ENCODE results near the gene NIN.

The NIN gene

GRCh38 chr14:50739186-50739585 lies 91.8 kb downstream of the NIN start:
- no peak for ATAC-seq
- TF ChIP-seq GLIS3 (CRISPR knock-in tag; IDR thresholded peaks at IDR 0.05) = no peak
- no peak for TF ChIP-seq ZFP3 (CRISPR knock-in tag; IDR thresholded peaks at IDR 0.05)
- no peak for TF ChIP-seq ZNF70 (CRISPR knock-in tag; IDR thresholded peaks at IDR 0.05)
- TF ChIP-seq ZNF565 (CRISPR knock-in tag; conservative IDR thresholded peaks at IDR 0.05; ENCODE audit: low read depth) = no peak
- TF ChIP-seq OSR1 (CRISPR knock-in tag; IDR thresholded peaks at IDR 0.05) = no peak
- TF ChIP-seq BACH2 (CRISPR knock-in tag; IDR thresholded peaks at IDR 0.05; ENCODE audit: borderline replicate concordance) = no peak
- no peak for TF ChIP-seq ARNTL (CRISPR knock-in tag; IDR thresholded peaks at IDR 0.05; ENCODE audit: borderline replicate concordance, low read depth)
- TF ChIP-seq ZFP30 (CRISPR knock-in tag; IDR thresholded peaks at IDR 0.05) = no peak
- no peak for TF ChIP-seq ESRRG (CRISPR knock-in tag; IDR thresholded peaks at IDR 0.05)
- TF ChIP-seq TOX (CRISPR knock-in tag; IDR thresholded peaks at IDR 0.05; ENCODE audit: borderline replicate concordance) = no peak
- TF ChIP-seq RARB (CRISPR knock-in tag; IDR thresholded peaks at IDR 0.05) = no peak
- no peak for TF ChIP-seq SNAI2 (CRISPR knock-in tag; IDR thresholded peaks at IDR 0.05)
- TF ChIP-seq PATZ1 (CRISPR knock-in tag; IDR thresholded peaks at IDR 0.05; ENCODE audit: borderline replicate concordance) = no peak
- no peak for TF ChIP-seq TCF4 (CRISPR knock-in tag; IDR thresholded peaks at IDR 0.05; ENCODE audit: borderline replicate concordance)
- TF ChIP-seq ZNF8 (CRISPR knock-in tag; IDR thresholded peaks at IDR 0.05) = no peak
- TF ChIP-seq PPARA (CRISPR knock-in tag; IDR thresholded peaks at IDR 0.05; ENCODE audit: borderline replicate concordance) = no peak
- no peak for TF ChIP-seq ISL1 (CRISPR knock-in tag; IDR thresholded peaks at IDR 0.05)
- TF ChIP-seq CSDC2 (CRISPR knock-in tag; IDR thresholded peaks at IDR 0.05) = no peak

GRCh38 chr14:50736932-50737419 lies 94.0 kb downstream of the NIN start:
- ATAC-seq = no peak
- TF ChIP-seq PATZ1 (CRISPR knock-in tag; IDR thresholded peaks at IDR 0.05; ENCODE audit: borderline replicate concordance) (no peak), ZNF8 (CRISPR knock-in tag; IDR thresholded peaks at IDR 0.05) (no peak), ISL1 (CRISPR knock-in tag; IDR thresholded peaks at IDR 0.05) (no peak), PPARA (CRISPR knock-in tag; IDR thresholded peaks at IDR 0.05; ENCODE audit: borderline replicate concordance) (no peak)

- ATAC-seq = no peak
- TF ChIP-seq TCF4 (CRISPR knock-in tag; IDR thresholded peaks at IDR 0.05; ENCODE audit: borderline replicate concordance) (no peak), ZC3H10 (CRISPR knock-in tag; IDR thresholded peaks at IDR 0.05) (no peak), ZFP3 (CRISPR knock-in tag; IDR thresholded peaks at IDR 0.05) (no peak), RARB (CRISPR knock-in tag; IDR thresholded peaks at IDR 0.05) (no peak), GLIS3 (CRISPR knock-in tag; IDR thresholded peaks at IDR 0.05) (no peak), SNAI2 (CRISPR knock-in tag; IDR thresholded peaks at IDR 0.05) (no peak)
These were observed 95.8 kb downstream of the NIN start for GRCh38 chr14:50734950-50735695.

GRCh38 chr14:50733494-50733893 lies 97.5 kb downstream of the NIN start:
- ATAC-seq = peak; percentile 63; the same call in 2 of the 3 replicates
- TF ChIP-seq ZNF565 (CRISPR knock-in tag; conservative IDR thresholded peaks at IDR 0.05; ENCODE audit: low read depth) (no peak), PATZ1 (CRISPR knock-in tag; IDR thresholded peaks at IDR 0.05; ENCODE audit: borderline replicate concordance) (no peak), BACH2 (CRISPR knock-in tag; IDR thresholded peaks at IDR 0.05; ENCODE audit: borderline replicate concordance) (no peak)

- no peak for ATAC-seq
- no peak for TF ChIP-seq RARB (CRISPR knock-in tag; IDR thresholded peaks at IDR 0.05)
- no peak for TF ChIP-seq ESRRG (CRISPR knock-in tag; IDR thresholded peaks at IDR 0.05)
- no peak for TF ChIP-seq SNAI2 (CRISPR knock-in tag; IDR thresholded peaks at IDR 0.05)
- TF ChIP-seq ARNTL (CRISPR knock-in tag; IDR thresholded peaks at IDR 0.05; ENCODE audit: borderline replicate concordance, low read depth) = no peak
- TF ChIP-seq BACH2 (CRISPR knock-in tag; IDR thresholded peaks at IDR 0.05; ENCODE audit: borderline replicate concordance) = no peak
- no peak for TF ChIP-seq POU6F1 (CRISPR knock-in tag; IDR thresholded peaks at IDR 0.05; ENCODE audit: borderline replicate concordance, low read depth)
- no peak for TF ChIP-seq TOX (CRISPR knock-in tag; IDR thresholded peaks at IDR 0.05; ENCODE audit: borderline replicate concordance)
- TF ChIP-seq ISL1 (CRISPR knock-in tag; IDR thresholded peaks at IDR 0.05) = no peak
- no peak for TF ChIP-seq TCF4 (CRISPR knock-in tag; IDR thresholded peaks at IDR 0.05; ENCODE audit: borderline replicate concordance)
- TF ChIP-seq ZC3H10 (CRISPR knock-in tag; IDR thresholded peaks at IDR 0.05) = no peak
- TF ChIP-seq CSRNP3 (CRISPR knock-in tag; IDR thresholded peaks at IDR 0.05) = no peak
- no peak for TF ChIP-seq ZFP3 (CRISPR knock-in tag; IDR thresholded peaks at IDR 0.05)
- TF ChIP-seq ZFP30 (CRISPR knock-in tag; IDR thresholded peaks at IDR 0.05) = no peak
- TF ChIP-seq ZNF70 (CRISPR knock-in tag; IDR thresholded peaks at IDR 0.05) = no peak
- no peak for TF ChIP-seq CSDC2 (CRISPR knock-in tag; IDR thresholded peaks at IDR 0.05)
- no peak for TF ChIP-seq GLIS3 (CRISPR knock-in tag; IDR thresholded peaks at IDR 0.05)
- no peak for TF ChIP-seq OSR1 (CRISPR knock-in tag; IDR thresholded peaks at IDR 0.05)
- TF ChIP-seq ZNF565 (CRISPR knock-in tag; conservative IDR thresholded peaks at IDR 0.05; ENCODE audit: low read depth) = no peak
These were observed 102.1 kb downstream of the NIN start for GRCh38 chr14:50728836-50729235.

Data from SK-N-SH treated with all-trans-retinoic acid at 6 μM for 48 hours (cell line).